Measurements from ENCODE around the gene HES2.

GRCh38 chr1:6448749-6449631 is 29.3 kb upstream of the HES2 start:
- TF ChIP-seq CTCF (IDR thresholded peaks at IDR 0.05; ENCODE audit: poor library complexity, severe bottlenecking) (no peak), TAF1 (IDR thresholded peaks at IDR 0.05; ENCODE audit: low read depth) (no peak)
